AG04450 (cell line): ENCODE data around the gene WDR3. TPM values are rescaled to one million over a fixed set of nuclear protein-coding genes. Genes with fewer than 3 reads are reported as not detected.

Experiments
- CTCF ChIA-PET: fragments of 300-600, 350-600 bp; formaldehyde crosslinking; extraction: SDS; loops from one replicate; lab custom pipeline; 2022; ENCODE audit warnings: antibody characterized with exemption, inconsistent platforms; lab: Charles Lee
- POLR2A ChIA-PET: fragments of 350-600 bp; formaldehyde crosslinking; extraction: SDS; loops from one replicate; lab custom pipeline; 2021; ENCODE audit warnings: antibody characterized with exemption, inconsistent platforms; lab: Yijun Ruan, JAX
- DNase-seq: peaks from one replicate; pipeline ENCODE4 v3.0.0-alpha.2; 2011; ENCODE audit warnings: low read depth, low spot score
- H3K27ac ChIP-seq: one replicate; pipeline ENCODE4 v1.5.1; 2012; ENCODE audit warnings: low read depth, low read length, control low read depth
- H3K27me3 ChIP-seq: one replicate; pipeline ENCODE4 v1.6.0; 2012; ENCODE audit warnings: low read length; ENCODE audit not compliant: control insufficient read depth, insufficient read depth
- H3K4me3 ChIP-seq: 2 replicates; pipeline ENCODE4 v1.5.1; 2011; ENCODE audit warnings: mild to moderate bottlenecking, low read depth, low read length, control low read depth
- H3K9me3 ChIP-seq: 2 replicates; pipeline ENCODE4 v1.5.1; 2012; ENCODE audit warnings: low read length; ENCODE audit not compliant: control insufficient read depth, insufficient read depth
- CTCF ChIP-seq: IDR thresholded peaks from 2 replicates; pipeline ENCODE4 v1.5.1; 2011; ENCODE audit warnings: low read depth, low read length, control low read depth, inconsistent platforms
- polyA plus RNA-seq: library from polyadenylated mRNA; depleted of rRNA; stranded (reverse); fragments of >200 nt; gene quantifications from 2 replicates; pipeline ENCODE4 v1.2.3, GENCODE V29; 2011; rRNA removed

WDR3 gene
- polyA plus RNA-seq, 1 experiment: 41.4 TPM

GRCh38 chr1:118013938-118014337 is 84.4 kb downstream of the WDR3 start:
- no peak for TF ChIP-seq CTCF
- Histone ChIP-seq H3K27me3 (no peaks in the 10 kb centered on the region), H3K4me3 (no peak overlapping the region), H3K27ac (no peak overlapping the region), H3K9me3 (no peaks in the 10 kb centered on the region)
- no peak for DNase-seq
- ChIA-PET CTCF (no interaction called here), POLR2A (no interaction called here)

Other genes with a start within 250 kb of the WDR3 start
- 18.9 and 25.4 TPM in 2 replicates for gene GDAP2, start 118 bp upstream of the WDR3 start, polyA plus RNA-seq